GM18498 (cell line): ENCODE results near the gene DAZAP2.
"Not testable (repeated sequence)": the region's sequence is repeated elsewhere in the genome, so short reads cannot be mapped to it uniquely, and the experiment has no call there.

Experiments
- ATAC-seq: cut with Tn5 transposase; IDR thresholded peaks from one replicate; pipeline ENCODE4 v1.9.1; 2021; ENCODE audit warnings: mild to moderate bottlenecking, moderate library complexity; ENCODE audit not compliant: unreplicated experiment

DAZAP2 gene

DNA sequence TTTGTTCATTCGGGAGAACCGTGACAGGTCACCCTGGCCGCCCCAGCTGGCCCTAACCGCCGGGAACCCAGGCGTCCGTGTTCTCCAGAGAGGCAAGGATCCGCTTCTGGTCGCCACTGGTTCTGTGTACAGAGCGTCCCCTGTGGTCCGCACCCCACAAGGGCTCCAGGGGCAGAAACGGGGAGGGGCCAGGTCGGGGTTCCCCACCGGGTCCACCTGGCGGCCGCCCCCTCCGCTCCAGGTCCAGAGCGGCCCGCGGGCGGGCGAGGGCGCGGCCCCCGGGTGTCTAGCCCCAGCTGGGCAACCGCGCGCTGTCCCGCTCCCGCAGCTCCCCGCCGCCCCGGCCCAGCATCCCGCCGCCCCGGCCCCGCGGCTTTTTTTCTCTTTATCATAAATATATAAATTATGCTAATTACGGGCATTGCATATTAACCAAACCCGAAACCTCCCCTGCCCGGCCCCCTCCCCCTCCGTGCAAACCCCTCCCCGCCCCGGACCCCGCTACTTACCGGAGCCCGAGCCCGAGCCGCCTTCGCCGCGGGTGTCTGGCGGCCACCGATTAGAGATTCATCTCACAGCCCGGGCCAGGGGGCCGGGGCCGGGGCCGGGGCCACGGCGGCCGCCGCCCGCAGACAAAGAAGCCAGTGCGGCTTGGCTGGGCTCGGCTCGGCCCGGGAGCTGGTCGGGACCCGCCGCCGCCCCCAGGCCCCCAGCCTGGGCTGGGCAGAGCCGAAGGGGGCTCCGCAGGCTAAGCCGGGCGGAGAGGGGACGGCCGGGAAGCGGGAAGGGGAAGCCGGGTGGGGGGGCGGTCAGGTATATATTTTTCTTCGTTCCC, 21.3 kb upstream of the DAZAP2 start:
- peak; percentile 56 for ATAC-seq

- peak; percentile 74 for ATAC-seq
Observed at GRCh38 chr12:51217968-51218606, 20.5 kb upstream of the DAZAP2 start, which contains the start of gene POU6F1. TSS of gene POU6F1 (minus strand) at chr12:51218062. CDS start at chr12:51206836, 11,226 bp downstream.

DNA sequence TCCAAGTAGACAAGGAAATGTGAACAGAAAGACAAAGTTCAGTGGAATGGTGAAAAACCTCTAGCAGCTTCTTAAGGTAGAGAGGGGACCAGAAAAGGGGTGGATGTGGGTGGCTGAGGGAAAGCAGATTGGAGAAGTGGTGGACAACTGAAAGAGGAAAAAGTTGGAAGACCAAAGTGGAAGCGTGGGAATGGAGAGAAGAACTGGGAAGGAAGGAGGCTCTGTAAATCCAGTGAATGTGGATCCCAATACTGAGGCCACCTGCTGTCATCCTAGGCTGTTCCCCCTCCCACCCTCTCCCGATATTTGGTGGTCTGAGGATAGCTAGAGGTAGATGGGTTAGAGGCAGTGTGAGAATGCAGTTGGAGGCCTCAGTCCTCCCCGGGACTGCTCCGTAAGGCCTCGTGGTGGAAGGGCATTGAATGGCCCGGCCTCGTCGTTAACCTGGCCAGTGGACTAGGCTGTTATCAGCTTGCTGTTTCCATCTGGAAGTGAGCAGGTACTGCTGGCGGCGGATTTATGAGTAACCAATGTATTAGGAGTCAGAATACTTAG, 19.9 kb upstream of the DAZAP2 start:
- no peak for ATAC-seq

- ATAC-seq: no peak
Observed at GRCh38 chr12:51219322-51219721, 19.3 kb upstream of the DAZAP2 start.

DNA sequence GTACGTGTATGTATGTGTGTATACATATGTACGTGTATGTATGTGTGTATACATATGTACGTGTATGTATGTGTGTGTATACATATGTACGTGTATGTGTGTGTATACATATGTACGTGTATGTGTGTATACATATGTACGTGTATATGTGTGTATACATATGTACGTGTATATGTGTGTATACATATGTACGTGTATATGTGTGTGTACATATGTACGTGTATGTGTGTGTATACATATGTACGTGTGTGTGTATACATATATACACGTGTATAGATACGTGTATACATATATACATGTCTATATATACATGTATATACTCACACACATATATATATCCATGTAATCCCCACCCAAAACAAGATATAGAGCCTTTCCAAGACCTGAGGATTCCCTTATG, 18.8 kb upstream of the DAZAP2 start:
- ATAC-seq: not testable (repeated sequence)

DNA sequence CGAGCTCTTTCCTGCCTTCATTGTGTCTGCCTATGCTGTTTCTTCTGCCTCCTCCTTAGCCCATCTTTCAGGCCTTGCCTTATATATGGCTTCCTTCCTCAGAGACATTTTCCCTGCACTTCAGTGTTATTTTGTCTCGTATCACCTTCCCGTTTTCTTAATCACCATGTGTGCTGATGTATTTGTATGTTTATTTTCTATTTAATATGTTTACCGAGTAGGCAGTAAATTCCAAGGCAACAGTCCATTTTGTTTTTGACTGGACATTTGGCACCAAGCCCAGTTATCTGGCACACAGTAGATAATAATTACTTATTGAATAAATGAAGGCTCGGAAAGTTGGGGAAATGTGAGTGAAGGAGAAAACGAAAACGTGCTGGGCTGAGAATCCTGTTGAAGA, 16.2 kb upstream of the DAZAP2 start:
- ATAC-seq: no peak

GRCh38 chr12:51224625-51225024, 14.0 kb upstream of the DAZAP2 start:
- no peak for ATAC-seq

GRCh38 chr12:51225234-51225633, 13.4 kb upstream of the DAZAP2 start:
- no peak for ATAC-seq

DNA sequence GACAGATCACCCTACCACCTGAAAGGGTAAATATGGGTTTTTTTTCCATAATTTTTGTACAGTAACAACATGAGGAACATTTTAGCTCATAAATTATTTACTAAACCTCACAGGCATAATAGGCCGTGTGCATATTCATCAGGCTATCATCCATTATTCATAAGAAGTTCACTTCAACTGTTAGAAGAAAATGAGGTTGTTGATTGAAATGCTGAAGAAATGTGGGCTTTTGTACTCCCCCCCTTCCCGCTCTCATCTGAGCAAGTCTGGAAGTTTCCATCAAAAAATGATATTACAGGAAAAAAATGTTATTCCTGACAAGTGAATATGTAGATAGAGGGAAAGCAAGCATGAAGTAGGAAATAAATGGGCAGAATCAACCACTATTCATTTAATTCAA, 12.9 kb upstream of the DAZAP2 start:
- ATAC-seq: no peak

DNA sequence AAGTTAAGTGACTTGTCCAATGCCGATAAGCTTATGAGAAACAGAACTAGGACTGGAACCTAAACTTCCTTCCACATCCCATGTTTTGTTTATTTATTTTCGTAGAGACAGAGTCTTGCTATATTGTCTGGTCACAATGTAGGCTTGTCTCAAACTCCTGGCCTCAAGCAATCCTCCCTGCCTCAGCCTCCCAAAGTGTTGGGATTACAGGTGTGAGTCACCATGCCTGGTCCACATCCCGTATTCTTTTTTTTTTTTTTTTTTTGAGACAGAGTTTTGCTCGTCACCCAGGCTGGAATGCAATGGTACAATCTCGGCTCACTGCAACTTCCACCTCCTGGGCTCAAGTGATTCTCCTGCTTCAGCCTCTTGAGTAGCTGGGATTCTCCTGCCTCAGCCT, 11.5 kb upstream of the DAZAP2 start:
- not testable (repeated sequence) for ATAC-seq

- ATAC-seq: no peak
Observed at GRCh38 chr12:51227962-51228361, 10.7 kb upstream of the DAZAP2 start.

DNA sequence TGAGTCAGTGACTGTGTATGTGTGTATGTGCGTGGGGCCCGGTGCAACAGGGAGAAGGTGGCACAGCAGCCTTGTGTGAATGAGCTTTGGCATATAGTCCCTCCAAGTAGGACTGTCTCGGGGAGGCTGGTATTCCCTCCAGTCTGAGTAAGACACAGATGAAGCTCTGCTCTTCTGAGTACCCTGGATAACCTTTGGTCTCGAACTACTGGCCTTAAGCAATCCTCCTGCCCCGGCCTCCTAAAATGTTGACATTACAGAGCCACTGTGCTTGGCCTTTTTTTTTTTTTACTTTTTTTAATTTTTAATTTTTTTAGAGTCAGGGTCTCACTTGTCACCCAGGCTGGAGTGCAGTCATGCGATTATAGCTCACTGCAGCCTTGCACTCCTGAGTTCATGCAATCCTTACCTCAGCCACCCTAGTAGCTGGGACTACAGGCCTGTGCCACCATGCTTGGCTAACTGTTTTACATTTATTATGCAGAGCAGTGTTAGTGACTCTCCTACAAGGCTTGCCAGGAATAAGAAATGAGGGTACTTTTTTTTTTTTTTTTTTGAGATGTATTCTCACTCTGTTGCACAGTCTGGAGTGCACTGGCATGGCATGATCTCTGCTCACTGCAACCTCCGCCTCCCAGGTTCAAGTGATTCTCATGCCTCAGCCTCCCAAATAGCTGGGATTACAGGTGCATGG, 9.4 kb upstream of the DAZAP2 start:
- no peak for ATAC-seq

DNA sequence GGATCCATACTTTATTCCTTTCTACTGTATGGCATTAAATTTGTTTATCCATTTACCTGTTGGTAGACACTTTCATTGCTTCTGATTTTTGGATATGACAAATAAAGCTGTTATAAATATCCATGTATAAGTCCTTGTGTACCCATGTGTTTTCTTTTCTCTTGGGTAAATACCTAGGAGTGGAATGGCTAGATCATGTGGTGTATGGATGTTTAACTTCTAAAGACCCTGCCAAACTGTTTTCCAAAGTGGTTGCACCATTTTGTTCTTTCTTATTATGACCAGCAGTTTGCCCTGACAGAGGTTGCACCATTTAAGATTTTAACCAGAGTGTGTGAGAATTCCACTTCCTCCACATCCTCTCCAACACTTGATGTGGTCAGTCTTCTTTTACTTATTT, 6.0 kb upstream of the DAZAP2 start:
- ATAC-seq: no peak

DNA sequence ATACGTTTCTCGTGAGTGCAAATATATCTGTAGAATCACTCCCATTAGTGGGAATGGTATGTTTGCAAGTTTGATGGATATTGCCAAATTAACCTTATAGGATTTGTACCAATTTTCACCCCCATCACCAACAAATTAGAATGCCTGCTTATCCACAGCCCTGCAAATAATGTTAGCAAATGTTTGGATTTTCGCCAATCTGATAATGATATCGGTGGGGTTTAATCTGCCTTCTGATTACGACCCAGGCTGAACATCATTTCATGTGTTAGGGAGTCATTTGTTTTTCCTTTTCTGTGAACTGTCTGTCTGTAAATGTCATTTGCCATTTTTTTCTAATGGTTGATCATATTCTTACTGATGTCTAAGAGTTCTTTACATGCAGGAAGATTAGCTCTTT, 4.1 kb upstream of the DAZAP2 start:
- no peak for ATAC-seq

GRCh38 chr12:51238037-51238509, 553 bp upstream of the DAZAP2 start:
- no peak for ATAC-seq

DNA sequence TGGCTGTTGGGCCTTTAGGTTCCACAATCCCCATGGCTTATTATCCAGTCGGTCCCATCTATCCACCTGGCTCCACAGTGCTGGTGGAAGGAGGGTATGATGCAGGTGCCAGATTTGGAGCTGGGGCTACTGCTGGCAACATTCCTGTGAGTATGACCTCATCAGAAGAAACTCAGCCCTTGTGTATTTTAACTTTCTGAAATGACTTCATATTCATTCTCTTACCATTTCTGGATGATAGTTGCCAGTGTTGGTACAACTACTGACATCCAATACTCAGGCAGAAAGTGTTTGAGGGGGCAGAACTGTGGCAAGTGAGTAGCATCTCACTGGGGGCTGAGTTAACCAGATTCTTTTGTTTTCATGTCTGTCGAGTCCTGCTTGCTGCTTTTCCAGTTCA, 2.3 kb downstream of the DAZAP2 start:
- ATAC-seq: no peak

GRCh38 chr12:51242120-51242519, 3.5 kb downstream of the DAZAP2 start:
- ATAC-seq: no peak

GRCh38 chr12:51242876-51243275, 4.2 kb downstream of the DAZAP2 start:
- no peak for ATAC-seq

GRCh38 chr12:51244269-51244668, 5.6 kb downstream of the DAZAP2 start:
- no peak for ATAC-seq

GRCh38 chr12:51245476-51246253, 7.0 kb downstream of the DAZAP2 start:
- ATAC-seq: no peak
